Measurements from ENCODE around the gene IGLON5. TPM values are rescaled to one million over a fixed set of nuclear protein-coding genes. Genes with fewer than 3 reads are reported as not detected.

Gene IGLON5
- total RNA-seq, 1 experiment from 2014 or later, result not detected

- no peak for TF ChIP-seq CTCF (IDR thresholded peaks at IDR 0.05; ENCODE audit: insufficient read depth in 1 of 2, low read depth in 1 of 2, low read length in 1 of 2, severe bottlenecking in 1 of 2, unreplicated experiment in 1 of 2)
- no peak for DNase-seq
- Mint-ChIP-seq H3K9me3 (ENCODE audit: unreplicated experiment) (no peaks in the 10 kb centered on the region), H3K4me3 (ENCODE audit: unreplicated experiment) (no peak overlapping the region), H3K27me3 (ENCODE audit: insufficient read depth, unreplicated experiment) (no peaks in the 10 kb centered on the region), H3K4me1 (ENCODE audit: low read depth, unreplicated experiment) (no peaks in the 10 kb centered on the region), H3K36me3 (ENCODE audit: insufficient read depth, unreplicated experiment) (no peaks in the 10 kb centered on the region), H3K27ac (ENCODE audit: unreplicated experiment) (no peak overlapping the region)
- ChIA-PET CTCF (no interaction called here), POLR2A (no interaction called here)
- no peaks in the 10 kb centered on the region for H3K27me3 ChIP-seq (replicated peaks; ENCODE audit: control insufficient read depth, insufficient read depth, low read length)
- intact Hi-C loops (cut with micrococcal nuclease; ENCODE audit: unreplicated experiment), result no loop called here
- no peaks in the 10 kb centered on the region for H3K4me1 ChIP-seq
- H3K4me3 ChIP-seq (ENCODE audit: low read depth, low read length), result no peak overlapping the region
- H3K9me3 ChIP-seq, result no peaks in the 10 kb centered on the region
- no peaks in the 10 kb centered on the region for H3K36me3 ChIP-seq (ENCODE audit: control insufficient read depth, insufficient read depth, low read length)
- BruUV-seq (replicated peaks), result no TSS peak
Measured at GRCh38 chr19:51331193-51331592, 19.7 kb downstream of the IGLON5 start.

GRCh38 chr19:51331716-51332115, 20.3 kb downstream of the IGLON5 start:
- Mint-ChIP-seq H3K4me3 (ENCODE audit: unreplicated experiment) (no peak overlapping the region), H3K4me1 (ENCODE audit: low read depth, unreplicated experiment) (no peaks in the 10 kb centered on the region), H3K9me3 (ENCODE audit: unreplicated experiment) (no peaks in the 10 kb centered on the region), H3K27ac (ENCODE audit: unreplicated experiment) (no peak overlapping the region), H3K36me3 (ENCODE audit: insufficient read depth, unreplicated experiment) (no peaks in the 10 kb centered on the region), H3K27me3 (ENCODE audit: insufficient read depth, unreplicated experiment) (no peaks in the 10 kb centered on the region)
- TF ChIP-seq CTCF (IDR thresholded peaks at IDR 0.05; ENCODE audit: insufficient read depth in 1 of 2, low read depth in 1 of 2, low read length in 1 of 2, severe bottlenecking in 1 of 2, unreplicated experiment in 1 of 2), result no peak
- ChIA-PET CTCF (no interaction called here), POLR2A (no interaction called here)
- intact Hi-C loops (cut with micrococcal nuclease; ENCODE audit: unreplicated experiment), result no loop called here
- Histone ChIP-seq H3K9me3 (no peaks in the 10 kb centered on the region), H3K27me3 (replicated peaks; ENCODE audit: control insufficient read depth, insufficient read depth, low read length) (no peaks in the 10 kb centered on the region), H3K36me3 (ENCODE audit: control insufficient read depth, insufficient read depth, low read length) (no peaks in the 10 kb centered on the region), H3K4me1 (no peaks in the 10 kb centered on the region), H3K4me3 (ENCODE audit: low read depth, low read length) (no peak overlapping the region)
- DNase-seq, result no peak
- no TSS peak for BruUV-seq (replicated peaks)

GRCh38 chr19:51333836-51334460, 22.5 kb downstream of the IGLON5 start:
- intact Hi-C loops (cut with micrococcal nuclease; ENCODE audit: unreplicated experiment), result no loop called here
- no peaks in the 10 kb centered on the region for H3K27me3 Mint-ChIP-seq (ENCODE audit: insufficient read depth, unreplicated experiment)
- H3K36me3 Mint-ChIP-seq (ENCODE audit: insufficient read depth, unreplicated experiment), result peaks cover 2% of the 10 kb centered on the region
- ChIA-PET CTCF (no interaction called here), POLR2A (interaction anchor here (0.7 kb wide), 1 partner anchor 80 kb away, joined by 3 read pairs; no protein-coding TSS in a partner anchor)
- BruUV-seq (replicated peaks), result no TSS peak
- no peak overlapping the region for H3K4me3 Mint-ChIP-seq (ENCODE audit: unreplicated experiment)
- Histone ChIP-seq H3K27me3 (replicated peaks; ENCODE audit: control insufficient read depth, insufficient read depth, low read length) (no peaks in the 10 kb centered on the region), H3K4me3 (ENCODE audit: low read depth, low read length) (no peak overlapping the region), H3K4me1 (no peaks in the 10 kb centered on the region), H3K36me3 (ENCODE audit: control insufficient read depth, insufficient read depth, low read length) (no peaks in the 10 kb centered on the region), H3K9me3 (no peaks in the 10 kb centered on the region)
- no peak for DNase-seq
- H3K9me3 Mint-ChIP-seq (ENCODE audit: unreplicated experiment), result no peaks in the 10 kb centered on the region
- TF ChIP-seq CTCF (IDR thresholded peaks at IDR 0.05; ENCODE audit: insufficient read depth in 1 of 2, low read depth in 1 of 2, low read length in 1 of 2, severe bottlenecking in 1 of 2, unreplicated experiment in 1 of 2), result no peak
- no peaks in the 10 kb centered on the region for H3K4me1 Mint-ChIP-seq (ENCODE audit: low read depth, unreplicated experiment)
- H3K27ac Mint-ChIP-seq (ENCODE audit: unreplicated experiment), result no peak overlapping the region

Measured in Caco-2 (cell line).